Measurements from ENCODE around the gene PTPRT.

PTPRT gene

DNA sequence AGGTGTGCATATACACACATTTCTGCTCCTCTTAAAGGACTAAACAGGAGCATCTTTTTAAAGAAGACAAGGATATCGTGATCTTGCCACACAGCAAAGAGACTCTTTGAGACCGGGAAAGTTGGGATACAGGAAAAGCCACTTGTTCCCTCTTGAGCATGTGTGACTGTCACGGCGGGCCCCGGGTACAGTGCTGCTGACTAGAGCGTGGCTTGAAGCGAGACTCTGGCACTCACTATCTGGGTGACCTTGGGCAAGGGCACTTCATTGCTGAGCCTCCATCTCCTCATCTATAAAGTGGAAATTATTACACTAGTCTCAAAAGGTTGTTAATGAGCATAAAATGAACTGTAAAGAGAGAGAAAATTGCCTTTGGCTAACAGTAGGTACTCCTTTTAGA lies 713.9 kb downstream of the PTPRT start:
- no peaks in the 10 kb centered on the region for H3K27me3 ChIP-seq (ENCODE audit: control insufficient read depth, insufficient read depth, low read length)
- no peak overlapping the region for H3K4me3 ChIP-seq (ENCODE audit: low read length)
- H3K9me3 ChIP-seq (ENCODE audit: control insufficient read depth, low read length): no peaks in the 10 kb centered on the region
- no peaks in the 10 kb centered on the region for H3K4me1 ChIP-seq (ENCODE audit: control insufficient read depth, insufficient read depth, low read length)
- no peaks in the 10 kb centered on the region for H3K36me3 ChIP-seq (ENCODE audit: control insufficient read depth, insufficient read depth, low read length)
- no peak overlapping the region for H3K9ac ChIP-seq (ENCODE audit: low read length)

DNA sequence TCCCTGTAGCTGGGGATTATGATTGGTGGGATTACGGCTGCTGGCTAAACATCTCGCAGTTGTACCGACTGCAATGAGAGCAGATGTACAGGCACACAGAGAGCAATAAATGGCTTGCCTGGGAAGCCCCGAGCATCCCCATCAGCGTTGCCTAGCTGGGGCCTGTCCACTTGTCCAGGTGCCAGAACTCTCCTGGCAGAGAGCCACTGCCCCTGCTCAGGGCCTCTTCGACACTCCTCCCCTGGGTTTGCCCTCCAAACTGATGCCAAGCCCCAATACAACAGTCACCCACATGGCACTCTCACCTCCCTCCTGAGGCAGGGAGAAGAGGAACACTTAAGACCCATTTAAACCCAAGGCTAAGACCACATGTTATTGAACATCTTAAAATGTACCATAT lies 715.1 kb downstream of the PTPRT start:
- H3K9ac ChIP-seq (ENCODE audit: low read length): no peak overlapping the region
- no peak overlapping the region for H3K4me3 ChIP-seq (ENCODE audit: low read length)
- H3K9me3 ChIP-seq (ENCODE audit: control insufficient read depth, low read length): no peaks in the 10 kb centered on the region
- no peaks in the 10 kb centered on the region for H3K4me1 ChIP-seq (ENCODE audit: control insufficient read depth, insufficient read depth, low read length)
- no peaks in the 10 kb centered on the region for H3K36me3 ChIP-seq (ENCODE audit: control insufficient read depth, insufficient read depth, low read length)
- no peaks in the 10 kb centered on the region for H3K27me3 ChIP-seq (ENCODE audit: control insufficient read depth, insufficient read depth, low read length)

DNA sequence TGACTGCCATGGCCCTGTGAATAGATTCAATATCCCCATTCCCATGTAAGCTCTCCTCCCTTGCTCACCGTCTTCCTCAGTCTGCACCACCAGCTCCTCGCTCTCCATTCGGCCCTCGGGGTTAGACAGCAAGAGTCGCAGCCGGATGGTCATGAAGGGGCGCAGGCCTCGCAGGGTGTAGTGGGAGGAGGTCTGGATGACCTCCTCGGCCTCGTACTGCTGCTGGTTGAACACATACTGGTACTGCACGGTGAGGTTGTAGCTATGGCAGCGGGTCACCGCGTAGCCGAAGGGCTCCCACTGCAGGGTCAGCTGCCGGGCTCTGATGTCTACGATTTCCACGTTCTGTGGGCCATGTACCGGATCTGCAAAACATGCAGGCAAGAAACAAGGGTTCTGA lies 717.5 kb downstream of the PTPRT start:
- Histone ChIP-seq H3K36me3 (ENCODE audit: control insufficient read depth, insufficient read depth, low read length) (no peaks in the 10 kb centered on the region), H3K27me3 (ENCODE audit: control insufficient read depth, insufficient read depth, low read length) (no peaks in the 10 kb centered on the region), H3K9me3 (ENCODE audit: control insufficient read depth, low read length) (no peaks in the 10 kb centered on the region), H3K9ac (ENCODE audit: low read length) (no peak overlapping the region), H3K4me3 (ENCODE audit: low read length) (no peak overlapping the region), H3K4me1 (ENCODE audit: control insufficient read depth, insufficient read depth, low read length) (no peaks in the 10 kb centered on the region)

DNA sequence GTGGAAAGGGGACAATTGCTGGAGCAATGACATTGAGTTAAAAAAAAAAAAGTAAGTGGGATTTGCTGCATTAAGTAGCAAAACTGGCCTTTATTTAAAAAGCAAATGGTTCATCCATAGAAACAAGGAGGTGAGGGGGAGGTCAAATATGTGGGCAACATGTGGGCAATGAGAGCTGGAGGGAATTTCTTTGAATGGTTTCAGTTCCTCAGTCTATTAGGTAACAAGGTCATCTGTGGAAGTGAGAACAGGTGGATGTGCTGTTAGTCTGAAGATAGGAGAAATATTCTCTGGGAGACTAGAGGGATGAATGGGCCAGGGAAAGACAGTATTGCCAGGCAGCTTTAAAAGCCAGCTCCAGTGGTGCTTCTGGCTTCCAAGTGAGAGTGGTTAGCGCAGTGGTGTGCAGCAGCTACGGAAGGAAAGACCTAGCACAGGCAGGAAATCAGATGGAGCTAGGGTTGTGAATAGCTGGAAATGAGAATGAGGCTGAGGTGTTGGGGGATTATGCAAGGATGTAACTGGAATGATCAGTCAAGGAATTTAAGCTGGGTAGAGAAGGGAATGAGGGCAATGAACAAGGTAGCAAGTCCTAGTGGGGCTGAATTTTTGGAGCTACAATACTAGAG lies 727.6 kb downstream of the PTPRT start:
- Histone ChIP-seq H3K9me3 (ENCODE audit: control insufficient read depth, low read length) (no peaks in the 10 kb centered on the region), H3K36me3 (ENCODE audit: control insufficient read depth, insufficient read depth, low read length) (no peaks in the 10 kb centered on the region), H3K4me1 (ENCODE audit: control insufficient read depth, insufficient read depth, low read length) (no peaks in the 10 kb centered on the region), H3K4me3 (ENCODE audit: low read length) (no peak overlapping the region), H3K27me3 (ENCODE audit: control insufficient read depth, insufficient read depth, low read length) (no peaks in the 10 kb centered on the region), H3K9ac (ENCODE audit: low read length) (no peak overlapping the region)

DNA sequence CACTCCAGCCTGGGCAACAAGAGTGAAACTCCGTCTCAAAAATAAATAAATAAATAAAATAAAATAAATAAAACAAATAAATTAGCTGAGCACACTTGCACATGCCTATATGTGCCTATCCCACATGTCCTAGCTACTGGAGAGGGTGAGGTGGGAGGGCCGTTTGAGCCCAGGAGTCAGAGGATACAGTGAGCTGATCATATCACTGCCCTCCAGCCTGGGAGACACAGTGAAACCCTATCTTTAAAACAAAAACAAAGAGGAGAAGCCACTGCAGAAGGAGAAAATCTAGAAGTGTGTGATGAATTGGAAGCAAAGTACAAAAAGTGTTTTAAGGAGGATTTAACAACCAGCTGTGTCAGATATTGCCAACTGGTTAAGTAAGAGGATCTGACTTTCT lies 728.4 kb downstream of the PTPRT start:
- Histone ChIP-seq H3K9me3 (ENCODE audit: control insufficient read depth, low read length) (no peaks in the 10 kb centered on the region), H3K9ac (ENCODE audit: low read length) (no peak overlapping the region), H3K4me3 (ENCODE audit: low read length) (no peak overlapping the region), H3K27me3 (ENCODE audit: control insufficient read depth, insufficient read depth, low read length) (no peaks in the 10 kb centered on the region), H3K4me1 (ENCODE audit: control insufficient read depth, insufficient read depth, low read length) (no peaks in the 10 kb centered on the region), H3K36me3 (ENCODE audit: control insufficient read depth, insufficient read depth, low read length) (no peaks in the 10 kb centered on the region)

DNA sequence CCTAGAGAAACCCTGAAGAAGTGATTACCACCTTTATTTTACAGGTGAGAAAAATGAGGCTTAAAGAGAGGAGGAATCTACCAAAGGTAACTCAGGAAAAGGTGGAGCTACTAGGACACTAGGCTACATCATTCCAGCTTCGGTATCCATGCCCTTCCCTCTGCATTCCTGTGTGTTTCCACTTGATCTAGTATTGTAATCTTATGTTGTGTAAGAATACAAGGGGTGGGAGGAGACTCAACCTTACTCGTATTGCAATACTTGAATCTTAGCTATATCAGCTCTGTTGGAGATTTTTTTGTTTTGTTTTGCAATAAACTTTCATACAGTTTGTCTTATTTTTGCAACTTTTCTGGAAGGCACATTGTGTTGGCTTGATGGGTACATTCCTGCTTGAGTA lies 742.4 kb downstream of the PTPRT start:
- no peaks in the 10 kb centered on the region for H3K9me3 ChIP-seq (ENCODE audit: control insufficient read depth, low read length)
- H3K4me3 ChIP-seq (ENCODE audit: low read length): no peak overlapping the region
- no peaks in the 10 kb centered on the region for H3K4me1 ChIP-seq (ENCODE audit: control insufficient read depth, insufficient read depth, low read length)
- no peaks in the 10 kb centered on the region for H3K36me3 ChIP-seq (ENCODE audit: control insufficient read depth, insufficient read depth, low read length)
- H3K27me3 ChIP-seq (ENCODE audit: control insufficient read depth, insufficient read depth, low read length): no peaks in the 10 kb centered on the region
- no peak overlapping the region for H3K9ac ChIP-seq (ENCODE audit: low read length)

DNA sequence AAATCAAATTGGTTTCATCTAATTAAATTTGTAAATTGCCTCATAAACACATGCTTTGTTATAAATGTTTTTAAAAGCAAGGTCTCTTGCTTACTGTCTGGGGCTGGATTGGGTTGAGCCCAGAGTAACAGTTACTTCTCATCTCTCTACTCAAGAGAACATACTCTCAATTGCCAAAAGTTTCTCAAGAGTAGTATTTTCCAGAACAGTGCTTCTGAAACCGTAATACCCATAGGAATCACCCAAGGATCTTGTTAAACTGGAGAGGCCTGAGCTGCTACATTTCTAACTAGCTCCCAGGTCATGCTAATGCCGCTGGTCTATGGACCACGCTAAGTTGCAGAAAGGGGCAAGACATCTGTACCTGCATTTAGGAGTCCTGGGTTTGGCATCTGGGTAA lies 744.9 kb downstream of the PTPRT start:
- Histone ChIP-seq H3K4me3 (ENCODE audit: low read length) (no peak overlapping the region), H3K9ac (ENCODE audit: low read length) (no peak overlapping the region)

DNA sequence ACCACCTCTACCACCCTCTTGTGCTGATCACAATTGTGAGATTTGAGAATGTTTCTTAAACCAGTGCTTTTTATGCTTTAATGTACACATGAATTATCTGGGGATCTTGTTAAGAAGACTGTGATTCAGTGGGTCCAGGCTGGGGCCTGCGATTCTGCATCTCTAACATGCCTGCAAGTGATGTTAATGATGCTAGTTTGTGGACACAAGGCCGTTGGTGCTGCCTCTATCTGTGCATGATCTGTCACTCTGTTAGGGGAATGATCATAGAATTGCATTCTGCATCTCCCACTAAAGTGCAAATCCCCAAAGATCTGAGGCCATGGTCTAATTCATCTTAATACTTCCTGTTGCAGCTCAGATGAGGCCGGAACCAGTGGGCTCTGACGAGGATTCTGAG lies 746.5 kb downstream of the PTPRT start:
- no peak overlapping the region for H3K9ac ChIP-seq (ENCODE audit: low read length)
- H3K36me3 ChIP-seq (ENCODE audit: control insufficient read depth, insufficient read depth, low read length): no peaks in the 10 kb centered on the region
- H3K27me3 ChIP-seq (ENCODE audit: control insufficient read depth, insufficient read depth, low read length): no peaks in the 10 kb centered on the region
- no peaks in the 10 kb centered on the region for H3K9me3 ChIP-seq (ENCODE audit: control insufficient read depth, low read length)
- no peak overlapping the region for H3K4me3 ChIP-seq (ENCODE audit: low read length)
- no peaks in the 10 kb centered on the region for H3K4me1 ChIP-seq (ENCODE audit: control insufficient read depth, insufficient read depth, low read length)

More for the DNA sequence above, 744.9 kb downstream of the PTPRT start:
- Histone ChIP-seq H3K9me3 (ENCODE audit: control insufficient read depth, low read length) (no peaks in the 10 kb centered on the region), H3K4me1 (ENCODE audit: control insufficient read depth, insufficient read depth, low read length) (no peaks in the 10 kb centered on the region), H3K27me3 (ENCODE audit: control insufficient read depth, insufficient read depth, low read length) (no peaks in the 10 kb centered on the region), H3K36me3 (ENCODE audit: control insufficient read depth, insufficient read depth, low read length) (no peaks in the 10 kb centered on the region)

DNA sequence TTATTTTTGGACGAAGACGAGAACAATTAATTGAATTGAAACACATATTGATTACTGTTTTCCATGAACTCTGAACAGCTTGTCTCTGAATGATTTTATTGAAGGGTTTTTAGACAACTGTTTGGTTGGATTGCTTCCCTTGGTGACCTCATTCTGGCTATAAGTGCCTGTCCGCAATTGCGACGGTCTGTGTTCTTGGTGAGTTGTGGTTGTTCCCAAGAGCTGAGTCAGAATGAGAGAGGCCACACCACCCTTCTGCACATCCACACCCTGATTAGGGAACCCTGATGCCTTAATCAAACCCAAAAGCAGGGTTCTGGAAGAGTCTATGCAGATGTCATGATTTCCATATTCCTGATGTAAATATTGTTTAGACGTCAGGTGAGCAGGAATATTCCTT lies 747.0 kb downstream of the PTPRT start:
- H3K9ac ChIP-seq (ENCODE audit: low read length): no peak overlapping the region
- H3K4me3 ChIP-seq (ENCODE audit: low read length): no peak overlapping the region
- no peaks in the 10 kb centered on the region for H3K4me1 ChIP-seq (ENCODE audit: control insufficient read depth, insufficient read depth, low read length)
- no peaks in the 10 kb centered on the region for H3K36me3 ChIP-seq (ENCODE audit: control insufficient read depth, insufficient read depth, low read length)
- H3K9me3 ChIP-seq (ENCODE audit: control insufficient read depth, low read length): no peaks in the 10 kb centered on the region
- no peaks in the 10 kb centered on the region for H3K27me3 ChIP-seq (ENCODE audit: control insufficient read depth, insufficient read depth, low read length)

DNA sequence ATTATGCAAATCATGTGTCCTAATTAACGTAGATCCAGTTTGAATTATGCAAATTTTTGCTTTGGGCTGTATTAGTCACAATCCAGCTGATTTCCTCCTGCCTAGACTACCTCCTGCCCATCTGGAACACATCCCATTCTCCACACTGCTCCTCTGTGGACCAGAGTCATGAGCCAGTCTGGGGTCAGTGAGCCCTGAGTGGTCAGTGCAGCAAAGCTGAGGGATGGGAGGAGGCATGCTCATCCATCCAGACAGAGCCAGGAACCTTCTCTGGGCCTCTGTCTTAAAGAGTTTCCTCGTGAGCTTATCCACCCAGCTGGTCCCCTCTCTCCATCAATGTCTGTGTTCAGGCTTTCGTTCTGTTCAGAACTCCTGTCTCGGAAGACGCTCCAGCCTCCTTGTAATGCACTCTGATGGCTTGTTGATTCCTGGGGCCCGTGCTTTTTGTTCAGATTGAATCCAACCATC lies 747.8 kb downstream of the PTPRT start:
- Histone ChIP-seq H3K4me3 (ENCODE audit: low read length) (no peak overlapping the region), H3K9ac (ENCODE audit: low read length) (no peak overlapping the region), H3K36me3 (ENCODE audit: control insufficient read depth, insufficient read depth, low read length) (no peaks in the 10 kb centered on the region), H3K9me3 (ENCODE audit: control insufficient read depth, low read length) (no peaks in the 10 kb centered on the region), H3K4me1 (ENCODE audit: control insufficient read depth, insufficient read depth, low read length) (no peaks in the 10 kb centered on the region), H3K27me3 (ENCODE audit: control insufficient read depth, insufficient read depth, low read length) (no peaks in the 10 kb centered on the region)

DNA sequence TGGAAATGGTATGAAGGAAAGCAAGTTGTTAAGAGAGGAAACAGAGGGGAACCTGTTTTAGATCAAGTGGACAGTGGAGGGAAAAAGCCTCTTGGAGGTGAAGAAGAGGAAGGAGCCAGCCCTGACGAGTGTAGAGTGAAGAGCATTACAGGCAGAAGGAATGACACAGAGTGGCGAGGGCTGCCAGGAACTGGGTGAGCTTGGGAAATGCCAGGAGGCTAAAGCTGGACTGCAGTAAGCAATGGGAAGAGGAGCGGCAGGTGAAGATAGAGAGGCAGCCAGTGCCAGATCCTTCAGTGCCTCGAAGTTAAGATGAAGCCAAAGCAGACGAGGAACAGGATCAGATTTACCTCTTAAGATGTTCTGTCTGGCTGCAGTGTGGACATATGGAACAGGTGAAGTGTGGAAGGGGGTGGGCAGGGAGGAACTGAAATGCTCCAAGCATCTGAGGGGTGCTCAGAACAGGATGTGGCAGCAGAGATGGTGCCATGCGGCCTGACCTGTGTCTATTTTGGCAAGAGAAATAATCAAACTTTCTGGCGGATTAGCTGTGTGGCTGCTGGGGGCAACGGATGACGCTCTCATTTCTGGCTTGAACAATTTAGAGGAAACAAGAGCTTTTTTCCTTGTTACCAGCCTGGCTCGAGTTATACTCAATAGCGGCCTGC lies 748.4 kb downstream of the PTPRT start:
- no peaks in the 10 kb centered on the region for H3K36me3 ChIP-seq (ENCODE audit: control insufficient read depth, insufficient read depth, low read length)
- H3K4me1 ChIP-seq (ENCODE audit: control insufficient read depth, insufficient read depth, low read length): no peaks in the 10 kb centered on the region
- H3K4me3 ChIP-seq (ENCODE audit: low read length): no peak overlapping the region
- H3K27me3 ChIP-seq (ENCODE audit: control insufficient read depth, insufficient read depth, low read length): no peaks in the 10 kb centered on the region
- no peaks in the 10 kb centered on the region for H3K9me3 ChIP-seq (ENCODE audit: control insufficient read depth, low read length)
- H3K9ac ChIP-seq (ENCODE audit: low read length): no peak overlapping the region

DNA sequence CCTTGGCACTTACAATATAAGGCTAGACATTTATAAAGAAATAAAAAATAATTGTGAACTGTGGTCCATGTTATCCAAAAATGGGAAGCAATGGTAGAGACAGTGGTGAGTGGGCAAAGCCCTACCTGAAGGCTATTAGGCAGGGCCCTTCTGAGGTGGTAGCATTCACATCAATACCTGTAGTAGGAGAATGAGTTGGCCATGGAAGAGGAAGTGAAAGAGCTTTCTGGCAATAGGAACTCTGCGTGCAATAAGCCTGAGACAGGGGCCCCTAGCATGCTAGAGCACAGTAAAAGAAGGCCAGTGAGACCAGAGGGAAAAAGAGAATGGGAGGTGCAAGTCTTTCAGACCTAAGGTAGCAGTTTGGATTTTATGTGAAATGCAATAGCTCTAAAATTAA lies 754.5 kb downstream of the PTPRT start:
- Histone ChIP-seq H3K9ac (ENCODE audit: low read length) (no peak overlapping the region), H3K9me3 (ENCODE audit: control insufficient read depth, low read length) (no peaks in the 10 kb centered on the region), H3K27me3 (ENCODE audit: control insufficient read depth, insufficient read depth, low read length) (no peaks in the 10 kb centered on the region), H3K36me3 (ENCODE audit: control insufficient read depth, insufficient read depth, low read length) (no peaks in the 10 kb centered on the region), H3K4me1 (ENCODE audit: control insufficient read depth, insufficient read depth, low read length) (no peaks in the 10 kb centered on the region), H3K4me3 (ENCODE audit: low read length) (no peak overlapping the region)
